Ramos (cell line): ENCODE data around the gene GJC2.

Source experiments
- in situ Hi-C: fragments of 300-500 bp; cut with MboI; formaldehyde crosslinking; loops from one replicate; pipeline ENCODE4 v1.14.3; 2022; ENCODE audit warnings: low sequenced_read_pairs; ENCODE audit not compliant: unreplicated experiment

The GJC2 gene

GRCh38 chr1:228155596-228156514 is 6.1 kb downstream of the GJC2 start:
- in situ Hi-C loops, result no loop called here

GRCh38 chr1:228156515-228156881 is 6.8 kb downstream of the GJC2 start:
- in situ Hi-C loops, result no loop called here

- in situ Hi-C loops, result no loop called here
These were observed 7.4 kb downstream of the GJC2 start for GRCh38 chr1:228156941-228157728.

GRCh38 chr1:228157729-228158126 is 8.0 kb downstream of the GJC2 start:
- in situ Hi-C loops, result no loop called here

GRCh38 chr1:228158151-228159007 is 8.6 kb downstream of the GJC2 start:
- in situ Hi-C loops, result no loop called here

GRCh38 chr1:228159008-228159665 is 9.4 kb downstream of the GJC2 start:
- in situ Hi-C loops, result no loop called here

- in situ Hi-C loops, result no loop called here
These were observed 10.6 kb downstream of the GJC2 start for GRCh38 chr1:228160201-228160761.

GRCh38 chr1:228161362-228161761 is 11.6 kb downstream of the GJC2 start:
- in situ Hi-C loops, result no loop called here

- in situ Hi-C loops, result no loop called here
These were observed 12.1 kb downstream of the GJC2 start for GRCh38 chr1:228161866-228162265.

- in situ Hi-C loops, result no loop called here
These were observed 12.7 kb downstream of the GJC2 start for GRCh38 chr1:228162286-228163006.

- in situ Hi-C loops, result no loop called here
These were observed 13.4 kb downstream of the GJC2 start for GRCh38 chr1:228163007-228163753.

- in situ Hi-C loops, result no loop called here
These were observed 14.2 kb downstream of the GJC2 start for GRCh38 chr1:228163776-228164519.

GRCh38 chr1:228164561-228165371 is 15.0 kb downstream of the GJC2 start:
- in situ Hi-C loops, result no loop called here

GRCh38 chr1:228165372-228166169 is 15.8 kb downstream of the GJC2 start, which contains the start of gene IBA57:
TSS of gene IBA57 (plus strand) at chr1:228165804. CDS start at chr1:228165817, 13 bp downstream.
- in situ Hi-C loops, result no loop called here

- in situ Hi-C loops, result no loop called here
These were observed 16.6 kb downstream of the GJC2 start for GRCh38 chr1:228166170-228166936.
